Measurements from ENCODE around the gene SORCS2.

DNA sequence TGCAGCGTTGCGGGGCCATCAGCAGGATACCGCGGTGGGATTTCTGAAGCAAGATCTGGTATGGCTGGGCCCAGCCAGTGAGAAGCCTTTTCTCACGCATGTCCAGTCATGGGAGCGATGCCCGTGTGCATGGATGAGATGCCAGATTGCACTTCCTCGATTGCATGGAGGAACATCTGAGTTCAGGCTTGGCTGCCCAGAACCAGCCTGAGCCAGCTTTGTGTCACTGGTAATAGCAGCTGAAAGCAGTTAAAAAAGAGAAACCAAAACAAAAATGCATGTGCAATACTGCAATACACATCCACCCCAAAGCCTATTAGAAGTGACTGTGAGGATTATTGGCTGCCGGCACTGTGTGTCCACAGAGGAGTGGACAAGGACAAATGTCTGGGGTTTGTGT is 183.1 kb downstream of the SORCS2 start:
- TF ChIP-seq POLR2AphosphoS5 (IDR thresholded peaks at IDR 0.05; ENCODE audit: low read depth, low read length): no peak
- no peak for TF ChIP-seq FOXP2 (optimal IDR thresholded peaks at IDR 0.05; ENCODE audit: borderline replicate concordance, extremely low read depth, extremely low read length, insufficient read depth)
- no peak for TF ChIP-seq TAF1 (IDR thresholded peaks at IDR 0.05; ENCODE audit: borderline replicate concordance, insufficient read depth, low read length)
- no peak for TF ChIP-seq REST (IDR thresholded peaks at IDR 0.05; ENCODE audit: insufficient read depth in 1 of 2, low read depth in 2 of 2, low read length in 2 of 2)
- TF ChIP-seq SIN3A (IDR thresholded peaks at IDR 0.05; ENCODE audit: borderline replicate concordance, insufficient read depth, low read length): no peak

Measured in PFSK-1 (cell line).